Upper lobe of left lung (tissue), 6 donors: ENCODE measurements around the gene IFNGR2. TPM values are rescaled to one million over a fixed set of nuclear protein-coding genes. Genes with fewer than 3 reads are reported as not detected.

Source experiments
- ATAC-seq, 2 donors: fragments of 200-7000 bp; cut with Tn5 transposase; one replicate each; pipeline ENCODE4 v1.9.1; 2022; ENCODE audit warnings: mild to moderate bottlenecking in 2 of 2, moderate library complexity in 2 of 2; ENCODE audit not compliant: low FRiP score in 2 of 2
- DNase-seq, 2 donors: peaks; one replicate each; pipeline ENCODE4 v3.0.0-alpha.2; 2019 to 2020
- H3K27ac ChIP-seq, 4 donors: fragments of 200-600 bp; sonication (generic); one replicate each; pipeline ENCODE4 v1.5.1; 2016 to 2019
- H3K27me3 ChIP-seq, 4 donors: fragments of 200-600 bp; sonication (generic); one replicate each; pipeline ENCODE4 v1.5.1; 2017 to 2019
- H3K36me3 ChIP-seq, 4 donors: fragments of 200-600 bp; sonication (generic); one replicate each; pipeline ENCODE4 v1.5.1; 2016 to 2019
- H3K4me1 ChIP-seq, 4 donors: fragments of 200-600 bp; sonication (generic); one replicate each; pipeline ENCODE4 v1.5.1; 2018 to 2019
- H3K4me3 ChIP-seq, 4 donors: fragments of 200-600 bp; sonication (generic); one replicate each; pipeline ENCODE4 v1.5.1; 2017 to 2019; ENCODE audit warnings: mild to moderate bottlenecking in 2 of 4, moderate library complexity in 1 of 4
- H3K9me3 ChIP-seq, 4 donors: fragments of 200-600 bp; sonication (generic); one replicate each; pipeline ENCODE4 v1.5.1; 2018 to 2019
- EP300 ChIP-seq, 4 donors: sonication (generic); formaldehyde crosslinking; IDR thresholded peaks; one replicate each; pipeline ENCODE4 v1.5.1; 2017; ENCODE audit warnings: antibody characterized with exemption in 4 of 4, control low read depth in 2 of 4
- POLR2A ChIP-seq, 4 donors: fragments of 450-650 bp; IDR thresholded peaks; one replicate each; pipeline ENCODE4 v1.5.1; 2016 to 2017; ENCODE audit warnings: antibody characterized with exemption in 4 of 4, mild to moderate bottlenecking in 2 of 4
- POLR2AphosphoS5 ChIP-seq, 2 donors: sonication (generic); formaldehyde crosslinking; IDR thresholded peaks; one replicate each; pipeline ENCODE4 v1.5.1; 2017; ENCODE audit warnings: antibody characterized with exemption in 2 of 2
- WGBS, 2 donors: methylation state at CpG; one replicate each; pipeline ENCODE4 v1.1.5; 2017 to 2018; 5-methylcytosine and 5-hydroxymethylcytosine counted together
- total RNA-seq, 6 donors: library from RNA; depleted of rRNA in 4 of 6; stranded (reverse); fragments of >200 nt in 4 of 6; gene quantifications; one replicate each; pipeline versions ENCODE4 v1.1.0 to v1.2.1, GENCODE V29; 2016 to 2021
- TF ChIP-seq, protein P1 (sequence below), 6 experiments: fragments of 450-650 bp in 4 of 6; fragments of 200-600 bp in 2 of 6; sonication (generic) in 2 of 6; IDR thresholded peaks; one replicate each; pipeline ENCODE4 v1.5.1; 2016 to 2019; ENCODE audit warnings: antibody characterized with exemption in 6 of 6
- donor health status: DM: no; HTN: no; CAD: no; lungs with moderate emphysema.
- donor health status: DM: no; HTN: yes; CAD: no; lungs with severe emphysema.

Gene IFNGR2
- total RNA-seq, 6 donors from 2014 or later = 35.6 to 89.8 (median 62.0) TPM

DNA sequence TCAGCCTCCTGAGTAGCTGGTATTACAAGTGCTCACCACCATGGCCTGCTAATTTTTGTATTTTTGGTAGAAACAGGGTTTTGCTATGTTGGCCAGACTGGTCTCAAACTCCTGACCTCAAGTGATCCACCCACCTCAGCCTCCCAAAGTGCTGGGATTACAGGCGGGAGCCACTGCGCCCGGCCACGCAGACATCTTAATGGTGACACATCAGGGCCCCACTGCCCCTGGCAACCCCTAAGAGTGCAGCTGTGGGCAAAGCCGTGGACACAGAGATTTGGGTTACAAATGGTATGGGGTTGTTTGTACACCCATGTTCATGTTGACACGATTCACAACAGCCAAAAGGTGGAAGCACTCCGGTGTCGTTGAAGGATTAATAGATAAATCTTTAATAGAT, 29.8 kb downstream of the IFNGR2 start:
- 97 to 99% methylated on average over 8 of the region's 8 CpGs for WGBS, 2 donors
- DNase-seq (peak in 1 of 2 donors; percentile 38), ATAC-seq (no peak)
- no peaks in the 10 kb centered on the region for H3K9me3 ChIP-seq
- peaks cover 33 to 100% (median 81%) of the 10 kb centered on the region in 4 donors for H3K36me3 ChIP-seq
- H3K4me3 ChIP-seq = no peak overlapping the region
- peak overlapping the region; percentile 23 to 79 (median 74) for H3K27ac ChIP-seq
- peaks cover 10 to 22% (median 15%) of the 10 kb centered on the region in 4 donors for H3K4me1 ChIP-seq
- H3K27me3 ChIP-seq = no peaks in the 10 kb centered on the region
- TF ChIP-seq EP300 (IDR thresholded peaks at IDR 0.05) (no peak), POLR2A (IDR thresholded peaks at IDR 0.05) (no peak), POLR2AphosphoS5 (IDR thresholded peaks at IDR 0.05) (no peak)
- TF ChIP-seq, protein P1, sequence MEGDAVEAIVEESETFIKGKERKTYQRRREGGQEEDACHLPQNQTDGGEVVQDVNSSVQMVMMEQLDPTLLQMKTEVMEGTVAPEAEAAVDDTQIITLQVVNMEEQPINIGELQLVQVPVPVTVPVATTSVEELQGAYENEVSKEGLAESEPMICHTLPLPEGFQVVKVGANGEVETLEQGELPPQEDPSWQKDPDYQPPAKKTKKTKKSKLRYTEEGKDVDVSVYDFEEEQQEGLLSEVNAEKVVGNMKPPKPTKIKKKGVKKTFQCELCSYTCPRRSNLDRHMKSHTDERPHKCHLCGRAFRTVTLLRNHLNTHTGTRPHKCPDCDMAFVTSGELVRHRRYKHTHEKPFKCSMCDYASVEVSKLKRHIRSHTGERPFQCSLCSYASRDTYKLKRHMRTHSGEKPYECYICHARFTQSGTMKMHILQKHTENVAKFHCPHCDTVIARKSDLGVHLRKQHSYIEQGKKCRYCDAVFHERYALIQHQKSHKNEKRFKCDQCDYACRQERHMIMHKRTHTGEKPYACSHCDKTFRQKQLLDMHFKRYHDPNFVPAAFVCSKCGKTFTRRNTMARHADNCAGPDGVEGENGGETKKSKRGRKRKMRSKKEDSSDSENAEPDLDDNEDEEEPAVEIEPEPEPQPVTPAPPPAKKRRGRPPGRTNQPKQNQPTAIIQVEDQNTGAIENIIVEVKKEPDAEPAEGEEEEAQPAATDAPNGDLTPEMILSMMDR (IDR thresholded peaks at IDR 0.05) = no peak

GRCh38 chr21:33433425-33434114, 30.4 kb downstream of the IFNGR2 start:
- no peaks in the 10 kb centered on the region for H3K27me3 ChIP-seq
- H3K36me3 ChIP-seq = peaks cover 33 to 100% (median 84%) of the 10 kb centered on the region in 4 donors
- peaks cover 10 to 22% (median 15%) of the 10 kb centered on the region in 4 donors for H3K4me1 ChIP-seq
- ATAC-seq = peak; percentile 39 to 73
- DNase-seq = peak in 1 of 2 donors; percentile 57
- H3K9me3 ChIP-seq = no peaks in the 10 kb centered on the region
- peak overlapping the region; percentile 68 to 79 (median 74) for H3K27ac ChIP-seq
- TF ChIP-seq EP300 (IDR thresholded peaks at IDR 0.05) (peak in 1 of 4 donors; percentile 15), POLR2AphosphoS5 (IDR thresholded peaks at IDR 0.05) (peak; percentile 27 to 33), POLR2A (IDR thresholded peaks at IDR 0.05) (no peak)
- TF ChIP-seq, protein P1 (IDR thresholded peaks at IDR 0.05) = no peak
- 80 to 82% methylated on average over 7 to 8 of the region's 8 CpGs for WGBS, 2 donors
- H3K4me3 ChIP-seq = no peak overlapping the region

GRCh38 chr21:33434770-33435360, 31.7 kb downstream of the IFNGR2 start:
- Histone ChIP-seq H3K27ac (peak overlapping the region; percentile 68 to 79 (median 74)), H3K4me1 (peaks cover 10 to 15% (median 15%) of the 10 kb centered on the region in 4 donors), H3K36me3 (peaks cover 33 to 97% (median 73%) of the 10 kb centered on the region in 4 donors), H3K4me3 (no peak overlapping the region), H3K27me3 (no peaks in the 10 kb centered on the region), H3K9me3 (no peaks in the 10 kb centered on the region)
- DNase-seq = no peak
- 84 to 95% methylated on average over 5 of the region's 5 CpGs for WGBS, 2 donors
- peak in 1 of 4 donors; percentile 25 for TF ChIP-seq POLR2A (IDR thresholded peaks at IDR 0.05)
- TF ChIP-seq, protein P1 (IDR thresholded peaks at IDR 0.05) = no peak
- peak in 1 of 2 donors; percentile 60 for TF ChIP-seq POLR2AphosphoS5 (IDR thresholded peaks at IDR 0.05)
- TF ChIP-seq EP300 (IDR thresholded peaks at IDR 0.05) = peak in 1 of 4 donors; percentile 76
- ATAC-seq = peak; percentile 70 to 91

- Histone ChIP-seq H3K4me1 (peaks cover 18 to 24% (median 22%) of the 10 kb centered on the region in 4 donors), H3K9me3 (no peaks in the 10 kb centered on the region), H3K27ac (no peak overlapping the region), H3K27me3 (no peaks in the 10 kb centered on the region), H3K4me3 (no peak overlapping the region), H3K36me3 (peaks cover 25 to 74% (median 59%) of the 10 kb centered on the region in 4 donors)
- 74 to 77% methylated on average over 6 of the region's 6 CpGs for WGBS, 2 donors
- DNase-seq (no peak), ATAC-seq (no peak)
- TF ChIP-seq EP300 (IDR thresholded peaks at IDR 0.05) (no peak), POLR2A (IDR thresholded peaks at IDR 0.05) (no peak), POLR2AphosphoS5 (IDR thresholded peaks at IDR 0.05) (no peak)
- TF ChIP-seq, protein P1 (IDR thresholded peaks at IDR 0.05) = no peak
Observed at GRCh38 chr21:33437140-33437539, 33.9 kb downstream of the IFNGR2 start.
